Omental fat pad (tissue), 4 donors: Measurements from ENCODE around the gene TNKS2. TPM values are rescaled to one million over a fixed set of nuclear protein-coding genes. Genes with fewer than 3 reads are reported as not detected.
"Not testable (repeated sequence)": the region's sequence is repeated elsewhere in the genome, so short reads cannot be mapped to it uniquely, and the experiment has no call there.

Experiments
- ATAC-seq: fragments of 150-250 bp; one replicate; pipeline ENCODE4 v1.9.1; 2016; ENCODE audit warnings: mild to moderate bottlenecking, moderate library complexity; ENCODE audit not compliant: low FRiP score
- DNase-seq: peaks from one replicate; pipeline ENCODE4 v3.0.0-alpha.2; 2019; ENCODE audit warnings: low spot score
- total RNA-seq, 4 donors: library from RNA; depleted of rRNA; stranded (reverse); fragments of >200 nt; gene quantifications; one replicate each; pipeline ENCODE4 v1.1.0, GENCODE V29; 2016
- TF ChIP-seq, protein P1 (sequence below), 3 donors: fragments of 450-650 bp; IDR thresholded peaks; one replicate each; pipeline ENCODE4 v1.5.1; 2016 to 2017; ENCODE audit warnings: antibody characterized with exemption in 3 of 3, mild to moderate bottlenecking in 3 of 3, moderate library complexity in 2 of 3

TNKS2 gene
- total RNA-seq: 10 to 100 TPM; 37.6 to 52.8 (median 43.8) TPM

DNA sequence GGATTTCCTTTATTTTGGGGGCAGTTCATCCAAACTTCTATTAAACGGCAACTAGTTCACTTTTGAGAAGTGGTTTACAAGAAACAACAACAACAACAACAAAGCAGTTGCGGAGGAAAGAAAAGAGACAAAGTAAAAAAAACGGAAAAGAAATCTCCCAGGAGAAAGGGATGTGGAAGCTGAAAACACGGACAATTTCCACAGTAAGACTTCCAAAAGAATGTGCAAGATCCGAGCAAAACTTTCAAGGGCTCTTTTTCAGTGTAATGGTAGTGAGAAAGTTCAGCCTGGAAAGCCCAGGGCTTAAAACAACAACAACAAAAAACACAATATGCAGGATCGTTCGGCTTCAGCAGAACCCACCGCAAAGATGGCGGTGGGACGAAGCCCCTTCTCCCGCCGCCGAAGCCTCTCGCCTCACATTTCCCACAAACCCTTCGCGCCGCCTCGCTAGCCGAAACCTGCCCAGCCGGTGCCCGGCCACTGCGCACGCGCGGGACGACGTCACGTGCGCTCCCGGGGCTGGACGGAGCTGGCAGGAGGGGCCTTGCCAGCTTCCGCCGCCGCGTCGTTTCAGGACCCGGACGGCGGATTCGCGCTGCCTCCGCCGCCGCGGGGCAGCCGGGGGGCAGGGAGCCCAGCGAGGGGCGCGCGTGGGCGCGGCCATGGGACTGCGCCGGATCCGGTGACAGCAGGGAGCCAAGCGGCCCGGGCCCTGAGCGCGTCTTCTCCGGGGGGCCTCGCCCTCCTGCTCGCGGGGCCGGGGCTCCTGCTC is at the start of gene TNKS2:
TNKS2 (plus strand) TSS at position 553 of the 775 bp plus-strand sequence. CDS start 265 bp downstream, outside the sequence.
- TF ChIP-seq, protein P1, sequence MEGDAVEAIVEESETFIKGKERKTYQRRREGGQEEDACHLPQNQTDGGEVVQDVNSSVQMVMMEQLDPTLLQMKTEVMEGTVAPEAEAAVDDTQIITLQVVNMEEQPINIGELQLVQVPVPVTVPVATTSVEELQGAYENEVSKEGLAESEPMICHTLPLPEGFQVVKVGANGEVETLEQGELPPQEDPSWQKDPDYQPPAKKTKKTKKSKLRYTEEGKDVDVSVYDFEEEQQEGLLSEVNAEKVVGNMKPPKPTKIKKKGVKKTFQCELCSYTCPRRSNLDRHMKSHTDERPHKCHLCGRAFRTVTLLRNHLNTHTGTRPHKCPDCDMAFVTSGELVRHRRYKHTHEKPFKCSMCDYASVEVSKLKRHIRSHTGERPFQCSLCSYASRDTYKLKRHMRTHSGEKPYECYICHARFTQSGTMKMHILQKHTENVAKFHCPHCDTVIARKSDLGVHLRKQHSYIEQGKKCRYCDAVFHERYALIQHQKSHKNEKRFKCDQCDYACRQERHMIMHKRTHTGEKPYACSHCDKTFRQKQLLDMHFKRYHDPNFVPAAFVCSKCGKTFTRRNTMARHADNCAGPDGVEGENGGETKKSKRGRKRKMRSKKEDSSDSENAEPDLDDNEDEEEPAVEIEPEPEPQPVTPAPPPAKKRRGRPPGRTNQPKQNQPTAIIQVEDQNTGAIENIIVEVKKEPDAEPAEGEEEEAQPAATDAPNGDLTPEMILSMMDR (IDR thresholded peaks at IDR 0.05): no peak
- ATAC-seq (peak; percentile 89), DNase-seq (peak; percentile 86)

DNA sequence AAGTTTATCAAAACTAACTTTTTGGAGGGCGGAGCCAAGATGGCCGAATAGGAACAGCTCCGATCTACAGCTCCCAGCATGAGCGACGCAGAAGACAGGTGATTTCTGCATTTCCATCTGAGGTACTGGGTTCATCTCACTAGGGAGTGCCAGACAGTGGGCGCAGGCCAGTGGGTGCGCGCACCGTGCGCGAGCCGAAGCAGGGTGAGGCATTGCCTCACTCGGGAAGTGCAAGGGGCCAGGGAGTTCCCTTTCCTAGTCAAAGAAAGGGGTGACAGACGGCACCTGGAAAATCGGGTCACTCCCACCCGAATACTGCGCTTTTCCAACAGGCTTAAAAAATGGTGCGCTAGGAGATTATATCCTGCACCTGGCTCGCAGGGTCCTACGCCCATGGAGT is 48.6 kb upstream of the TNKS2 start:
- not testable (repeated sequence) for DNase-seq, ATAC-seq

DNA sequence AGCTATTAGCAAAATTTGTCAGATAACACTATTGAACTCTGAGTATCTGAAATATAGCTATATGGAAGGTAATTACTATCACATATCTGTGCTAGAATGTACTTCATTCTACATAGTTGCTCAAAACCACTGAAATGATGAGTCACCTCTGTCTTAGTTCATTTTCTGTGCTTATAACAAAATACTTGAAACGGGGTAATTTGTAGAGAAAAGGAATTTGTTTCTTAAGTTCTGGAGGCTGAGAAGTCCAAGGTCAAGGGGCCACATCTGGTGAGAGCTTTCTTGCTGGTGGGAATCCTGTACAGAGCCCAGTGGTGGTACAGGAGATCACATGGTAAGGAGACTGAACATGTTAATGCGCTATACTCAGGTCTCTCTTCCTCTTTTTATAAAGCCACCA is 41.9 kb upstream of the TNKS2 start:
- DNase-seq (no peak), ATAC-seq (no peak)
- TF ChIP-seq, protein P1 (IDR thresholded peaks at IDR 0.05): no peak

DNA sequence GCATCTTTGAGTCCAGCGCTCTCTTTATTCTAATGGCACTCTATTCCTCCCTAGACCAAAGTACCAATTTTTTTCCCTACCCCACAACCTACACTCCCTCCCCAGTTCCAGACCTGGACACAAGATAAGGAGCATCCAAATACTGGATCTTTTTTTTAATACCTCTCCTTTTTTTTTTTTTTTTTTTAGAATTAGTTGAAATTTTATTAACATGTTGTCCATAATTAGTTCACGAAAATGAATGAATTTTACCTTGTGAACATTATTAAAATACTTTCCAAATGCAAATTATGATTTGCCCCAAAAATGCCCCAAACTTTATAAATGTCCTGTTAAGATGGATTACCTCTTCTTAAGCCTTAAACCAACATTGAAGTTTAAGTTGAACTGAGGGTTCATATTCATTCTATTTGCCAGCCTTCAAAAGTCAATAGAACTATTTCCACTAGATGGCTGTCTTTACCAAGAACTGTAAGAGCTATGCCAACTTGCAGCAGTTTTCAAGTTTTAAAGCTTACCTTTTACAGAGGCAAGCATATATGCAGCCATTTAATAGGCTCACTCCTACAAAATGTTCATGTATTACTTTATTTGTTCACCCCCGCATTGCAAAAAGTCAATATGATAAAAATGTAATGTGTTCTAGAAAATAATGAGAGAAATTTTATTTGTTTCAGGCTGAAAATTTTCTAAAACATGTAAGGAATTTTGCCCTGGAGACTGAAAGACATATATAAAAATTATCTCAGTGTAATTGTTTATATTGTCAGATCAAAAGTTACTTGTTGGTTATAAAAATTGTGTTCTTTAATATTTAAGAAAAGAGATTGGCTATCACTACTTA is 39.7 kb upstream of the TNKS2 start:
- ATAC-seq: no peak
- DNase-seq: no peak
- TF ChIP-seq, protein P1 (IDR thresholded peaks at IDR 0.05): no peak

DNA sequence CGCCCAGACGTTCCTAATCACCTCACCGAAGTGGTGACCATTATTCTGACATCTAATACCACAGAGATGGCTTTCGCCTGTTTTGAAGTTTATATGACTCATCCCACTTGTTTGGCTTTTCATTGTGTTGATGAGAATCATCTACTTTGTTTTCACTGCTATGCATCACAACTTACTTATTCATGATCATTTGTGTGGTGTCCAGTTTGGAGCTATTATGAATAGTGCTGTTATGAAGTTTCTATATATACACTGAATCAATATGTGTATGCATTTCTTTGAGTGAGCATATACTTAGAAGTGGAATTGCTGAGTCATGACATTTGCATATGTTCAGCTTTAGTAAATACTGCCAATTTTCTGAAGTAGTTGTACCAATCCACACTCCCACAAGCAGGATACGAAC is 38.6 kb upstream of the TNKS2 start:
- TF ChIP-seq, protein P1 (IDR thresholded peaks at IDR 0.05): no peak
- DNase-seq: no peak
- no peak for ATAC-seq

- no peak for DNase-seq
- no peak for ATAC-seq
- TF ChIP-seq, protein P1 (IDR thresholded peaks at IDR 0.05): no peak
Measured at GRCh38 chr10:91761721-91762120, 36.5 kb upstream of the TNKS2 start.

DNA sequence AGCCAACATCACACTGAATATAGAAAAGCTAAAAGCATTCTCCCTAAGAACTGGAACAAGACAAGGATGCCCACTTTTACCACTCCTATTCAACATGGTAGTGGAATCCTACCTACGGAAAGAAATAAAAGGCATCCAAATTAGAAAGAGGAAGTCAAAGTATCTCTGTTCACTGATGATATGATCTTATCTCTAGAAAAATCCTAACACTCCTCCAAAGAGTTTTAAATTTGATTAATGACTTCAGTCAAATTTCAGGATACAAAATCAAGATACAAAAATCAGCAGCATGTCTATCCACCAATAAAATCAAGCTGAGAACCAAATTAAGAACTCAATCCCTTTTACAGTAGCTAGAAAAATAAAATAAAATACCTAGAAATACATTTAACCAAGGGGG is 35.3 kb upstream of the TNKS2 start:
- TF ChIP-seq, protein P1 (IDR thresholded peaks at IDR 0.05): no peak
- DNase-seq (no peak), ATAC-seq (no peak)
